PFSK-1 (cell line): Measurements from ENCODE around the gene TNRC6B.

Experiments used
- FOXP2 ChIP-seq: optimal IDR thresholded peaks from 2 replicates; pipeline ENCODE3; 2011; ENCODE audit warnings: borderline replicate concordance, control low read depth, inconsistent platforms; ENCODE audit not compliant: insufficient read depth; ENCODE audit errors: extremely low read length, extremely low read depth
- POLR2AphosphoS5 ChIP-seq: IDR thresholded peaks from 2 replicates; pipeline ENCODE4 v1.6.1; 2012; ENCODE audit warnings: low read depth, mild to moderate bottlenecking, control low read depth, low read length, moderate library complexity
- SIN3A ChIP-seq: IDR thresholded peaks from 2 replicates; pipeline ENCODE4 v1.6.1; 2012; ENCODE audit warnings: mild to moderate bottlenecking, low read length, moderate library complexity, borderline replicate concordance; ENCODE audit not compliant: insufficient read depth
- TAF1 ChIP-seq: IDR thresholded peaks from 2 replicates; pipeline ENCODE4 v1.6.1; 2012; ENCODE audit warnings: low read length, control low read depth, borderline replicate concordance; ENCODE audit not compliant: insufficient read depth
- TF ChIP-seq, protein P1 (sequence below), 2 experiments: IDR thresholded peaks; 2 replicates each; pipeline versions ENCODE4 v1.6.1 to v1.8.0; 2011 to 2012; ENCODE audit warnings: low read depth in 2 of 2, low read length in 2 of 2, control low read depth in 1 of 2, inconsistent platforms in 1 of 2, mild to moderate bottlenecking in 1 of 2, moderate library complexity in 1 of 2; ENCODE audit not compliant: insufficient read depth in 1 of 2

Gene TNRC6B

DNA sequence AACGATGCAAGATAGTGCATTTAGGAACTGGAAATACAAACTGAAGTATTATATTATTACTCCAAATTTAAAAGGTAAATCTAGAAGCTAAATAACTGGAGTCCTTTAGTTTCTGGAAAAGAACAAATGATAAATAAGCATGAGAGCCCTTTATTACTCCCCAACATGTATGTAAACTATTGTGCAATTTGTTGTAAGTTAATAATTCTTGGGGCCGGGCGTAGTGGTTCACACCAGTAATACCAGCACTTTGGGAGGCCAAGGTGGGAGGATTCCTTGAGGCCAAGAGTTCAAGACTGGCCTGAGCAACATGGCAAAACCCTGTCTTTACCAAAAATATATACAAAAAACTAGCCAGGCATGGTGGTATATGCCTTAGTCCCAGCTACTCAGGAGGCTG is 203.7 kb downstream of the TNRC6B start:
- TF ChIP-seq POLR2AphosphoS5 = no peak
- TF ChIP-seq FOXP2 = no peak
- TF ChIP-seq SIN3A = no peak
- TF ChIP-seq TAF1 = no peak
- TF ChIP-seq, protein P1, sequence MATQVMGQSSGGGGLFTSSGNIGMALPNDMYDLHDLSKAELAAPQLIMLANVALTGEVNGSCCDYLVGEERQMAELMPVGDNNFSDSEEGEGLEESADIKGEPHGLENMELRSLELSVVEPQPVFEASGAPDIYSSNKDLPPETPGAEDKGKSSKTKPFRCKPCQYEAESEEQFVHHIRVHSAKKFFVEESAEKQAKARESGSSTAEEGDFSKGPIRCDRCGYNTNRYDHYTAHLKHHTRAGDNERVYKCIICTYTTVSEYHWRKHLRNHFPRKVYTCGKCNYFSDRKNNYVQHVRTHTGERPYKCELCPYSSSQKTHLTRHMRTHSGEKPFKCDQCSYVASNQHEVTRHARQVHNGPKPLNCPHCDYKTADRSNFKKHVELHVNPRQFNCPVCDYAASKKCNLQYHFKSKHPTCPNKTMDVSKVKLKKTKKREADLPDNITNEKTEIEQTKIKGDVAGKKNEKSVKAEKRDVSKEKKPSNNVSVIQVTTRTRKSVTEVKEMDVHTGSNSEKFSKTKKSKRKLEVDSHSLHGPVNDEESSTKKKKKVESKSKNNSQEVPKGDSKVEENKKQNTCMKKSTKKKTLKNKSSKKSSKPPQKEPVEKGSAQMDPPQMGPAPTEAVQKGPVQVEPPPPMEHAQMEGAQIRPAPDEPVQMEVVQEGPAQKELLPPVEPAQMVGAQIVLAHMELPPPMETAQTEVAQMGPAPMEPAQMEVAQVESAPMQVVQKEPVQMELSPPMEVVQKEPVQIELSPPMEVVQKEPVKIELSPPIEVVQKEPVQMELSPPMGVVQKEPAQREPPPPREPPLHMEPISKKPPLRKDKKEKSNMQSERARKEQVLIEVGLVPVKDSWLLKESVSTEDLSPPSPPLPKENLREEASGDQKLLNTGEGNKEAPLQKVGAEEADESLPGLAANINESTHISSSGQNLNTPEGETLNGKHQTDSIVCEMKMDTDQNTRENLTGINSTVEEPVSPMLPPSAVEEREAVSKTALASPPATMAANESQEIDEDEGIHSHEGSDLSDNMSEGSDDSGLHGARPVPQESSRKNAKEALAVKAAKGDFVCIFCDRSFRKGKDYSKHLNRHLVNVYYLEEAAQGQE (IDR thresholded peaks at IDR 0.05; ENCODE audit: insufficient read depth in 1 of 2, low read depth in 2 of 2, low read length in 2 of 2) = no peak

DNA sequence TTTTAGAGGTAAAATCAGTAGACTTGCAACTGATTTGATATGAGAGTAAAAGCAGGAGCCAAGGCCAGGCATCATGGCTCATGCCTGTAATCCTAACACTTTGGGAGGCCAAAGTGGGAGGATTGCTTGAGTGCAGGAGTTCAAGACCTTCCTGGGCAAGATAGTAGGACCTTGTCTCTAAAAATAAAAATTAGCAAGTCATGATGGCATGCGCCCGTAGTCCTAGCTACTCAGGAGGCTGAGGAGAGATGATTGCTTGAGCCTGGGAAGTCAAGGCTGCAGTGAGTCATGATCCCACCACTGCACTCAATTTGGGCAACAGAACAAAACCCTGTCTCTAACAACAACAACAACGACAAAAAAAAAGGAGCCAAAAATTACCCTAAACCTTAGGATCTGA is 206.2 kb downstream of the TNRC6B start:
- TF ChIP-seq, protein P1 (IDR thresholded peaks at IDR 0.05; ENCODE audit: insufficient read depth in 1 of 2, low read depth in 2 of 2, low read length in 2 of 2) = no peak
- TF ChIP-seq SIN3A (no peak), FOXP2 (no peak), TAF1 (no peak), POLR2AphosphoS5 (no peak)

DNA sequence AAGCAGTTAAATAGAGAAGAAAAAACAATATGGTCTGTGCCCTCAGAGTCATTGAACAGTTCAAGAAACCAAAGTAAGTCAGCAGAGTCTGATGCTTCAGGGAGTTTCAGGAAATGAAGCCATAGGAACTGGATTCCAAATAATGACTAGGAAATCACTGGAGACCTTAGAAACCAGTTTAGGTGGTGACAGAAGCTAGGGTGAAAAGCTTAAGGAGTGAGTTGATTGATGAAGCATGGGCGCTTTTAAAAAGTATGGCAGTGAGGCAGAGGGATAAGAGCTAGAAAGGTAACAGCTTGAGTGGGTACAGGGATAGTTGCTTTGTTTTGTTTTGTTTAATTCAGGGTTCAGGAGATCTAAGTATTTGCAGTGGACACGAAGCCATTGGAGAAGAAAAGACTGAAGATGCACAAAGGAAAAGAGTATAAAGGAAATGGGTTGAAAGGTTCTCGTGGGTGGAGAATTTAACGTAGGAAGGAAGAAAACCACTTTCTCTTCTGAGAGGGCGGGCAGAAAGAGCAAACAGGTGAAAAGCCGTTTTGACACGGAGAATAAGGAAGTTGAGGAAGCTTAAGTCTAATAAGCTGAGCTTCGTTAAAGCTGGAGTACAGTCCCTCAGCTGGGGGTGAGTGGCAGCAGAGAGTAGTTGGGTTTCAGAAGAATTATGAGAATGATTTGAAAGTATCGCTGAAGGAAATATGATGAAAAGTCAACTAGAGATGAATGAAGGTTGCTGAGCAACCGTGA is 207.5 kb downstream of the TNRC6B start:
- TF ChIP-seq POLR2AphosphoS5 = no peak
- no peak for TF ChIP-seq TAF1
- TF ChIP-seq SIN3A = no peak
- TF ChIP-seq, protein P1 (IDR thresholded peaks at IDR 0.05; ENCODE audit: insufficient read depth in 1 of 2, low read depth in 2 of 2, low read length in 2 of 2) = no peak
- no peak for TF ChIP-seq FOXP2
